ENCODE data around the gene FKBP3.
"Not testable (repeated sequence)": the region's sequence is repeated elsewhere in the genome, so short reads cannot be mapped to it uniquely, and the experiment has no call there.

FKBP3 gene

GRCh38 chr14:45112896-45113781 is 21.1 kb downstream of the FKBP3 start:
- no peak for DNase-seq (ENCODE audit: low spot score)

GRCh38 chr14:45104561-45104960 is 29.7 kb downstream of the FKBP3 start:
- DNase-seq (ENCODE audit: low spot score), result no peak

GRCh38 chr14:45103806-45104205 is 30.5 kb downstream of the FKBP3 start:
- no peak for DNase-seq (ENCODE audit: low spot score)

- DNase-seq (ENCODE audit: low spot score), result no peak
Observed at GRCh38 chr14:45096218-45096617, 38.1 kb downstream of the FKBP3 start.

- DNase-seq (ENCODE audit: low spot score), result no peak
Observed at GRCh38 chr14:45095143-45095542, 39.1 kb downstream of the FKBP3 start.

- no peak for DNase-seq (ENCODE audit: low spot score)
Observed at GRCh38 chr14:45094275-45094674, 40.0 kb downstream of the FKBP3 start.

GRCh38 chr14:45091710-45092109 is 42.6 kb downstream of the FKBP3 start:
- no peak for DNase-seq (ENCODE audit: low spot score)

GRCh38 chr14:45089813-45090212 is 44.5 kb downstream of the FKBP3 start:
- peak; percentile 29 for DNase-seq (ENCODE audit: low spot score)

- DNase-seq (ENCODE audit: low spot score), result peak; percentile 3
Observed at GRCh38 chr14:45084946-45085346, 49.3 kb downstream of the FKBP3 start.

GRCh38 chr14:45083976-45084722 is 50.1 kb downstream of the FKBP3 start, which contains the start of gene PRPF39:
TSS of gene PRPF39 (plus strand) at chr14:45084116. CDS start at chr14:45095240, 11,124 bp downstream.
- peak; percentile 93 for DNase-seq (ENCODE audit: low spot score)

GRCh38 chr14:45083617-45083975 is 50.7 kb downstream of the FKBP3 start:
- no peak for DNase-seq (ENCODE audit: low spot score)

- no peak for DNase-seq (ENCODE audit: low spot score)
Observed at GRCh38 chr14:45082420-45082819, 51.9 kb downstream of the FKBP3 start.

- DNase-seq (ENCODE audit: low spot score), result not testable (repeated sequence)
Observed at GRCh38 chr14:45081096-45081495, 53.2 kb downstream of the FKBP3 start.

- DNase-seq (ENCODE audit: low spot score), result not testable (repeated sequence)
Observed at GRCh38 chr14:45080416-45080968, 53.8 kb downstream of the FKBP3 start.

- DNase-seq (ENCODE audit: low spot score), result no peak
Observed at GRCh38 chr14:45078323-45078722, 56.0 kb downstream of the FKBP3 start.

GRCh38 chr14:45073231-45073879 is 60.9 kb downstream of the FKBP3 start:
- DNase-seq (ENCODE audit: low spot score), result no peak

- DNase-seq (ENCODE audit: low spot score), result no peak
Observed at GRCh38 chr14:45072126-45072525, 62.2 kb downstream of the FKBP3 start.

GRCh38 chr14:45070215-45070614 is 64.1 kb downstream of the FKBP3 start:
- no peak for DNase-seq (ENCODE audit: low spot score)

GRCh38 chr14:45068396-45068795 is 65.9 kb downstream of the FKBP3 start:
- DNase-seq (ENCODE audit: low spot score), result no peak

GRCh38 chr14:45066667-45067066 is 67.6 kb downstream of the FKBP3 start:
- no peak for DNase-seq (ENCODE audit: low spot score)

GRCh38 chr14:45065956-45066355 is 68.3 kb downstream of the FKBP3 start:
- no peak for DNase-seq (ENCODE audit: low spot score)
